Neural cell (in vitro differentiated cells): Measurements from ENCODE around the gene PLA2G4E. TPM values are rescaled to one million over a fixed set of nuclear protein-coding genes. Genes with fewer than 3 reads are reported as not detected.

Experiments
- H2AFZ ChIP-seq: fragments of 200-600, 300-800 bp; sonication (generic), shearing (Covaris generic); 2 replicates; pipeline ENCODE4 v1.6.0; 2014; ENCODE audit warnings: low read depth, mild to moderate bottlenecking, antibody characterized with exemption, low read length, moderate library complexity
- H3F3A ChIP-seq: fragments of 200-600 bp; shearing (Covaris generic); 2 replicates; pipeline ENCODE4 v1.6.1; 2016; ENCODE audit warnings: mild to moderate bottlenecking, moderate library complexity, mixed read lengths, antibody characterized with exemption, low read length; ENCODE audit not compliant: insufficient read depth, poor library complexity, severe bottlenecking
- H3K27ac ChIP-seq: fragments of 200-600, 300-800 bp; sonication (generic), shearing (Covaris generic); 2 replicates; pipeline ENCODE4 v1.5.1; 2014; ENCODE audit warnings: mild to moderate bottlenecking, low read length, moderate library complexity
- H3K27me3 ChIP-seq: fragments of 300-800, 200-600 bp; sonication (generic), shearing (Covaris generic); 2 replicates; pipeline ENCODE4 v1.6.0; 2014; ENCODE audit warnings: mild to moderate bottlenecking, low read depth, low read length, moderate library complexity; ENCODE audit not compliant: insufficient read depth
- H3K36me3 ChIP-seq: fragments of 300-800, 200-600 bp; sonication (generic), shearing (Covaris generic); 2 replicates; pipeline ENCODE4 v1.5.1; 2014; ENCODE audit warnings: mild to moderate bottlenecking, antibody characterized with exemption, low read length, moderate library complexity; ENCODE audit not compliant: insufficient read depth
- H3K4me2 ChIP-seq: fragments of 300-800, 200-600 bp; sonication (generic), shearing (Covaris generic); 2 replicates; pipeline ENCODE4 v1.6.0; 2014; ENCODE audit warnings: mild to moderate bottlenecking, low read length
- H3K4me3 ChIP-seq: fragments of 300-800, 200-600 bp; sonication (generic), shearing (Covaris generic); 2 replicates; pipeline ENCODE4 v1.5.1; 2014; ENCODE audit warnings: mild to moderate bottlenecking, low read length, moderate library complexity
- H3K79me2 ChIP-seq: fragments of 200-600 bp; shearing (Covaris generic); replicated peaks from 2 replicates; pipeline ENCODE4 v1.6.0; 2014; ENCODE audit warnings: mild to moderate bottlenecking, low read length, moderate library complexity; ENCODE audit not compliant: insufficient read depth
- H3K9ac ChIP-seq: fragments of 300-800, 200-600 bp; sonication (generic), shearing (Covaris generic); 2 replicates; pipeline ENCODE4 v1.6.1; 2016; ENCODE audit warnings: mild to moderate bottlenecking, low read length, mixed read lengths
- H3K9me2 ChIP-seq: fragments of 200-600 bp; shearing (Covaris generic); 2 replicates; pipeline ENCODE4 v1.6.1; 2016; ENCODE audit warnings: mild to moderate bottlenecking, low read length, mixed read lengths; ENCODE audit not compliant: insufficient read depth
- H3K9me3 ChIP-seq: fragments of 200-600, 300-800 bp; sonication (generic), shearing (Covaris generic); 2 replicates; pipeline ENCODE4 v1.6.1; 2016; ENCODE audit warnings: mild to moderate bottlenecking, mixed run types, low read length, moderate library complexity, mixed read lengths
- H4K20me1 ChIP-seq: fragments of 200-600 bp; shearing (Covaris generic); 2 replicates; pipeline ENCODE4 v1.6.1; 2016; ENCODE audit warnings: mild to moderate bottlenecking, mixed run types; ENCODE audit not compliant: insufficient read depth
- EP300 ChIP-seq: fragments of 450-650 bp; conservative IDR thresholded peaks from 2 replicates; pipeline ENCODE4 v1.6.1; 2014; ENCODE audit warnings: antibody characterized with exemption, mild to moderate bottlenecking, moderate library complexity; ENCODE audit not compliant: poor library complexity, severe bottlenecking
- EZH2 ChIP-seq: fragments of 200-600, 300-800 bp; shearing (Covaris generic), sonication (generic); IDR thresholded peaks from 2 replicates; pipeline ENCODE4 v1.6.1; 2014; ENCODE audit warnings: antibody characterized with exemption, low read length, borderline replicate concordance, mild to moderate bottlenecking; ENCODE audit not compliant: insufficient read depth, poor library complexity, severe bottlenecking
- MXI1 ChIP-seq: fragments of 450-650 bp; conservative IDR thresholded peaks from 2 replicates; pipeline ENCODE4 v1.6.1; 2014; ENCODE audit warnings: antibody characterized with exemption, mild to moderate bottlenecking; ENCODE audit not compliant: poor library complexity, severe bottlenecking
- POLR2AphosphoS5 ChIP-seq: IDR thresholded peaks from 2 replicates; pipeline ENCODE4 v1.6.1; 2012
- RAD21 ChIP-seq: fragments of 450-650 bp; conservative IDR thresholded peaks from 2 replicates; pipeline ENCODE4 v1.6.1; 2014; ENCODE audit warnings: antibody characterized with exemption, mild to moderate bottlenecking, moderate library complexity
- SMC3 ChIP-seq: fragments of 450-650 bp; conservative IDR thresholded peaks from 2 replicates; pipeline ENCODE4 v1.6.1; 2014; ENCODE audit warnings: antibody characterized with exemption, mild to moderate bottlenecking, moderate library complexity; ENCODE audit not compliant: poor library complexity
- TAF1 ChIP-seq: IDR thresholded peaks from 2 replicates; pipeline ENCODE4 v1.6.1; 2012; ENCODE audit warnings: low read depth
- polyA plus RNA-seq: library from polyadenylated mRNA; depleted of rRNA; stranded (reverse); fragments of >200 nt; gene quantifications from 2 replicates; pipeline ENCODE4 v1.2.3, GENCODE V29; 2014
- TF ChIP-seq, protein P1 (sequence below): fragments of 450-650 bp; IDR thresholded peaks from 2 replicates; pipeline ENCODE4 v1.5.1; 2014; ENCODE audit warnings: antibody characterized with exemption, mild to moderate bottlenecking, moderate library complexity; ENCODE audit not compliant: poor library complexity, severe bottlenecking
- TF ChIP-seq, protein P2 (sequence below): IDR thresholded peaks from 2 replicates; pipeline ENCODE4 v1.6.1; 2012; ENCODE audit warnings: borderline replicate concordance

PLA2G4E gene
- polyA plus RNA-seq, 1 donor from 2014 or later, result not detected

DNA sequence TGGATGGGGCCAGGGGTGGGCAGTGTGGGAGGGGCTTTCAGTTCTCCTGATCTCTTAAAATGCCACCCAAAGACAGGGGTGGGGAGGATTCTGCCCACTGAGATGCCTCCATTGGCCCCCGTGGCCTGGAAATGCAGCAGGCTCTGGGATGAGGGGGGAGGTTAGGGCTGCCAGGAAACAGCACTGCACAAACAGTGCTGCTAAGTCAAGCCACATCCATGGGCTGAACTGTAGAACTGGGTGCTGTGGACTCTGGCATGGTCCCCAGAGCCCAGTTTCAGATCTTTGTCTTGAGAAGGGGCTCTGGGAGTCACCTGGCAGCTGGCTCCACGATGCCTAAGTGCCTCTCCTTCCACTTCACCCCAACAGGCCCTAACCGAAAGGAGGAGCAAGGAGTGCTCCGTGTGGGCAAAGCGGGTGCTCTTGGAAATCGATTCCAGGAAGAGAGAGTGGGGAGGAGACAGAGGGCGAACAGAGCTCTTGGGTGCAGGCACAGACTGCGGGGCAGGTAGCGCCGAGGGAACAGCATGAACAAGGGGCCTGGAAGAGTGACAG is 7.8 kb downstream of the PLA2G4E start:
- no peaks in the 10 kb centered on the region for H3K27me3 ChIP-seq
- no peak overlapping the region for H3K4me2 ChIP-seq
- H2AFZ ChIP-seq, result no peak overlapping the region
- H4K20me1 ChIP-seq, result no peaks in the 10 kb centered on the region
- H3K36me3 ChIP-seq, result no peaks in the 10 kb centered on the region
- H3K4me3 ChIP-seq, result no peak overlapping the region
- no peaks in the 10 kb centered on the region for H3K9me2 ChIP-seq
- H3K9ac ChIP-seq, result no peak overlapping the region
- H3K27ac ChIP-seq, result no peak overlapping the region
- H3K79me2 ChIP-seq, result no peaks in the 10 kb centered on the region
- TF ChIP-seq EP300 (no peak), POLR2AphosphoS5 (no peak), EZH2 (no peak), SMC3 (no peak), RAD21 (no peak), TAF1 (no peak), MXI1 (no peak)
- TF ChIP-seq, protein P1, sequence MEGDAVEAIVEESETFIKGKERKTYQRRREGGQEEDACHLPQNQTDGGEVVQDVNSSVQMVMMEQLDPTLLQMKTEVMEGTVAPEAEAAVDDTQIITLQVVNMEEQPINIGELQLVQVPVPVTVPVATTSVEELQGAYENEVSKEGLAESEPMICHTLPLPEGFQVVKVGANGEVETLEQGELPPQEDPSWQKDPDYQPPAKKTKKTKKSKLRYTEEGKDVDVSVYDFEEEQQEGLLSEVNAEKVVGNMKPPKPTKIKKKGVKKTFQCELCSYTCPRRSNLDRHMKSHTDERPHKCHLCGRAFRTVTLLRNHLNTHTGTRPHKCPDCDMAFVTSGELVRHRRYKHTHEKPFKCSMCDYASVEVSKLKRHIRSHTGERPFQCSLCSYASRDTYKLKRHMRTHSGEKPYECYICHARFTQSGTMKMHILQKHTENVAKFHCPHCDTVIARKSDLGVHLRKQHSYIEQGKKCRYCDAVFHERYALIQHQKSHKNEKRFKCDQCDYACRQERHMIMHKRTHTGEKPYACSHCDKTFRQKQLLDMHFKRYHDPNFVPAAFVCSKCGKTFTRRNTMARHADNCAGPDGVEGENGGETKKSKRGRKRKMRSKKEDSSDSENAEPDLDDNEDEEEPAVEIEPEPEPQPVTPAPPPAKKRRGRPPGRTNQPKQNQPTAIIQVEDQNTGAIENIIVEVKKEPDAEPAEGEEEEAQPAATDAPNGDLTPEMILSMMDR, result no peak
- TF ChIP-seq, protein P2, sequence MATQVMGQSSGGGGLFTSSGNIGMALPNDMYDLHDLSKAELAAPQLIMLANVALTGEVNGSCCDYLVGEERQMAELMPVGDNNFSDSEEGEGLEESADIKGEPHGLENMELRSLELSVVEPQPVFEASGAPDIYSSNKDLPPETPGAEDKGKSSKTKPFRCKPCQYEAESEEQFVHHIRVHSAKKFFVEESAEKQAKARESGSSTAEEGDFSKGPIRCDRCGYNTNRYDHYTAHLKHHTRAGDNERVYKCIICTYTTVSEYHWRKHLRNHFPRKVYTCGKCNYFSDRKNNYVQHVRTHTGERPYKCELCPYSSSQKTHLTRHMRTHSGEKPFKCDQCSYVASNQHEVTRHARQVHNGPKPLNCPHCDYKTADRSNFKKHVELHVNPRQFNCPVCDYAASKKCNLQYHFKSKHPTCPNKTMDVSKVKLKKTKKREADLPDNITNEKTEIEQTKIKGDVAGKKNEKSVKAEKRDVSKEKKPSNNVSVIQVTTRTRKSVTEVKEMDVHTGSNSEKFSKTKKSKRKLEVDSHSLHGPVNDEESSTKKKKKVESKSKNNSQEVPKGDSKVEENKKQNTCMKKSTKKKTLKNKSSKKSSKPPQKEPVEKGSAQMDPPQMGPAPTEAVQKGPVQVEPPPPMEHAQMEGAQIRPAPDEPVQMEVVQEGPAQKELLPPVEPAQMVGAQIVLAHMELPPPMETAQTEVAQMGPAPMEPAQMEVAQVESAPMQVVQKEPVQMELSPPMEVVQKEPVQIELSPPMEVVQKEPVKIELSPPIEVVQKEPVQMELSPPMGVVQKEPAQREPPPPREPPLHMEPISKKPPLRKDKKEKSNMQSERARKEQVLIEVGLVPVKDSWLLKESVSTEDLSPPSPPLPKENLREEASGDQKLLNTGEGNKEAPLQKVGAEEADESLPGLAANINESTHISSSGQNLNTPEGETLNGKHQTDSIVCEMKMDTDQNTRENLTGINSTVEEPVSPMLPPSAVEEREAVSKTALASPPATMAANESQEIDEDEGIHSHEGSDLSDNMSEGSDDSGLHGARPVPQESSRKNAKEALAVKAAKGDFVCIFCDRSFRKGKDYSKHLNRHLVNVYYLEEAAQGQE, result no peak
- no peaks in the 10 kb centered on the region for H3F3A ChIP-seq
- H3K9me3 ChIP-seq, result no peaks in the 10 kb centered on the region

DNA sequence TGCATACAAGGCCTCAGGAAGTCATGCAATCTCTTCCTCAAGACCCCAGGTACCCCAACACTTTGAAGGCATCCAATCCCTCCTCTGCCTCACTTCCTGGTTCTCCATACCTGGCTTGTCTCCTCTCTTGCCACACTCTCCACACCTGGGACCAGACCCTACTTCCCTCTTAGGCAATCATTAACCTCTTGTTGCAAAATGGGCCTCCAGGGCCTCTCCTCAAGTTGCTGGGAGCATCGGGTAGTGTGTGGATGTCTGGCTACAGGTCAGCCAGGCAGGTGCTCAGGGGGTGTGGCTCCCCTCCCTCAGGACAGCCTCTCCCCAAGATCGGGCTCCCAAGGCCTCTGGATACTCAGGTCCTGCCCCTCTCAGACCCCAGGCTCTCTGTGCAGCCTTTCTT is 8.6 kb downstream of the PLA2G4E start:
- no peaks in the 10 kb centered on the region for H3K9me3 ChIP-seq
- H4K20me1 ChIP-seq, result no peaks in the 10 kb centered on the region
- H3K4me2 ChIP-seq, result no peak overlapping the region
- H3K36me3 ChIP-seq, result no peaks in the 10 kb centered on the region
- no peak overlapping the region for H3K4me3 ChIP-seq
- H3K9ac ChIP-seq, result no peak overlapping the region
- no peaks in the 10 kb centered on the region for H3F3A ChIP-seq
- TF ChIP-seq, protein P2, result no peak
- TF ChIP-seq POLR2AphosphoS5, result no peak
- TF ChIP-seq SMC3, result no peak
- no peak for TF ChIP-seq EZH2
- no peak for TF ChIP-seq TAF1
- no peak for TF ChIP-seq MXI1
- TF ChIP-seq, protein P1, result no peak
- no peak for TF ChIP-seq EP300
- TF ChIP-seq RAD21, result no peak
- no peaks in the 10 kb centered on the region for H3K79me2 ChIP-seq
- no peak overlapping the region for H2AFZ ChIP-seq
- no peak overlapping the region for H3K27ac ChIP-seq
- no peaks in the 10 kb centered on the region for H3K27me3 ChIP-seq
- H3K9me2 ChIP-seq, result no peaks in the 10 kb centered on the region
